PFSK-1 (cell line): ENCODE data around the gene TRAP1. TPM values are rescaled to one million over a fixed set of nuclear protein-coding genes. Genes with fewer than 3 reads are reported as not detected.
A peak's percentile ranks its signal among the peaks of the same experiment; 100 is the strongest.

Experiments
- FOXP2 ChIP-seq: optimal IDR thresholded peaks from 2 replicates; pipeline ENCODE3; 2011; ENCODE audit warnings: borderline replicate concordance, control low read depth, inconsistent platforms; ENCODE audit not compliant: insufficient read depth; ENCODE audit errors: extremely low read length, extremely low read depth
- POLR2AphosphoS5 ChIP-seq: IDR thresholded peaks from 2 replicates; pipeline ENCODE4 v1.6.1; 2012; ENCODE audit warnings: low read depth, mild to moderate bottlenecking, control low read depth, low read length, moderate library complexity
- SIN3A ChIP-seq: IDR thresholded peaks from 2 replicates; pipeline ENCODE4 v1.6.1; 2012; ENCODE audit warnings: mild to moderate bottlenecking, low read length, moderate library complexity, borderline replicate concordance; ENCODE audit not compliant: insufficient read depth
- TAF1 ChIP-seq: IDR thresholded peaks from 2 replicates; pipeline ENCODE4 v1.6.1; 2012; ENCODE audit warnings: low read length, control low read depth, borderline replicate concordance; ENCODE audit not compliant: insufficient read depth
- polyA plus RNA-seq: library from polyadenylated mRNA; unstranded; fragments of >200 nt; gene quantifications from one replicate; pipeline ENCODE4 v1.2.1, GENCODE V29; 2012; ENCODE audit warnings: low read depth, missing spikeins; ENCODE audit not compliant: insufficient read length
- TF ChIP-seq, protein P1 (sequence below), 2 experiments: IDR thresholded peaks; 2 replicates each; pipeline versions ENCODE4 v1.6.1 to v1.8.0; 2011 to 2012; ENCODE audit warnings: low read depth in 2 of 2, low read length in 2 of 2, control low read depth in 1 of 2, inconsistent platforms in 1 of 2, mild to moderate bottlenecking in 1 of 2, moderate library complexity in 1 of 2; ENCODE audit not compliant: insufficient read depth in 1 of 2

Gene TRAP1
- 406 TPM for polyA plus RNA-seq

DNA sequence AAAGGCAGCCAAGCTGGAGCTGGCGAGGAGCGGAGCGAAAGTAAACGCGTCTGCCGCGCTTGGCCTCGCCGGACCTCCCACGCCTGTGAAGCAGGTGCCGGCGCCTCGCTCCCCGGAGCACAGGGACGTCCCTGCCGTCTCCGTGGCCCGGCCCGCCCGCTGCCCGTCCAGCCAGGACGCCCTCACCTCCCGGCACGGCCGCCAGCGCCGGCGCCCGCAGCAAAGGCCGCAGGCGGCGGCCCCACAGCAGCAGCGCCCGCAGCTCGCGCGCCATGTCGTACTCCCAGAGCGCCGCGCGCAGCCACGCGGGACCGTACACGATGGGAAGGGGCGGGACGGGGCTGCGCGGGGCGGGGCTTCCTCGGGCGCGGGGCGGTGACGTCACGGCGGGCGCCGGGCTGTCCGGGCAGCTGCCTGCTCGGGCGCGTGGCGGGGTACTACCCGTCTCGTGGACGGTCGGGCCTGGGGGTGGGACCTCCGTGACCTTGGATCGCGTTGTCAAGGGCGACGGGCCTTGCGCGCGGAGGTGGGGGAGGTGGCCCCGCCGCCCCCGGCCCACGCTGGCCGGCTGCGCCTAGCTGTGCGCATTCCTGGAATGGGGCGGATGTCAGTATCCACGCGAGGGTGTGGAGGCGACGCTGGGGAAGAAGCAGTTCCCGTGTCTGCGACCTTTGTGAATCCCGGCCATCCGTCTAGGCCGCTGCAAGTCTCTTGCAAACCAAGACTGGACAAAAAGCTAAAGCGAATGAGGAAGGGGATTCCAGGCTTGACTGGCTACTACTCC lies at the start of gene TRAP1:
Gene TRAP1, minus strand, starts transcription at position 290 of the 784 bp plus-strand sequence. Its CDS starts 16 bp downstream, at position 274.
- TF ChIP-seq, protein P1, sequence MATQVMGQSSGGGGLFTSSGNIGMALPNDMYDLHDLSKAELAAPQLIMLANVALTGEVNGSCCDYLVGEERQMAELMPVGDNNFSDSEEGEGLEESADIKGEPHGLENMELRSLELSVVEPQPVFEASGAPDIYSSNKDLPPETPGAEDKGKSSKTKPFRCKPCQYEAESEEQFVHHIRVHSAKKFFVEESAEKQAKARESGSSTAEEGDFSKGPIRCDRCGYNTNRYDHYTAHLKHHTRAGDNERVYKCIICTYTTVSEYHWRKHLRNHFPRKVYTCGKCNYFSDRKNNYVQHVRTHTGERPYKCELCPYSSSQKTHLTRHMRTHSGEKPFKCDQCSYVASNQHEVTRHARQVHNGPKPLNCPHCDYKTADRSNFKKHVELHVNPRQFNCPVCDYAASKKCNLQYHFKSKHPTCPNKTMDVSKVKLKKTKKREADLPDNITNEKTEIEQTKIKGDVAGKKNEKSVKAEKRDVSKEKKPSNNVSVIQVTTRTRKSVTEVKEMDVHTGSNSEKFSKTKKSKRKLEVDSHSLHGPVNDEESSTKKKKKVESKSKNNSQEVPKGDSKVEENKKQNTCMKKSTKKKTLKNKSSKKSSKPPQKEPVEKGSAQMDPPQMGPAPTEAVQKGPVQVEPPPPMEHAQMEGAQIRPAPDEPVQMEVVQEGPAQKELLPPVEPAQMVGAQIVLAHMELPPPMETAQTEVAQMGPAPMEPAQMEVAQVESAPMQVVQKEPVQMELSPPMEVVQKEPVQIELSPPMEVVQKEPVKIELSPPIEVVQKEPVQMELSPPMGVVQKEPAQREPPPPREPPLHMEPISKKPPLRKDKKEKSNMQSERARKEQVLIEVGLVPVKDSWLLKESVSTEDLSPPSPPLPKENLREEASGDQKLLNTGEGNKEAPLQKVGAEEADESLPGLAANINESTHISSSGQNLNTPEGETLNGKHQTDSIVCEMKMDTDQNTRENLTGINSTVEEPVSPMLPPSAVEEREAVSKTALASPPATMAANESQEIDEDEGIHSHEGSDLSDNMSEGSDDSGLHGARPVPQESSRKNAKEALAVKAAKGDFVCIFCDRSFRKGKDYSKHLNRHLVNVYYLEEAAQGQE (IDR thresholded peaks at IDR 0.05; ENCODE audit: insufficient read depth in 1 of 2, low read depth in 2 of 2, low read length in 2 of 2): peak in 1 of 2 experiments; percentile 43; a peak in 2 of 4 replicates
- peak; percentile 58 for TF ChIP-seq POLR2AphosphoS5
- peak; percentile 66; the same call in 1 of the 2 replicates for TF ChIP-seq SIN3A
- TF ChIP-seq TAF1: peak; percentile 80
- peak; percentile 77 for TF ChIP-seq FOXP2

DNA sequence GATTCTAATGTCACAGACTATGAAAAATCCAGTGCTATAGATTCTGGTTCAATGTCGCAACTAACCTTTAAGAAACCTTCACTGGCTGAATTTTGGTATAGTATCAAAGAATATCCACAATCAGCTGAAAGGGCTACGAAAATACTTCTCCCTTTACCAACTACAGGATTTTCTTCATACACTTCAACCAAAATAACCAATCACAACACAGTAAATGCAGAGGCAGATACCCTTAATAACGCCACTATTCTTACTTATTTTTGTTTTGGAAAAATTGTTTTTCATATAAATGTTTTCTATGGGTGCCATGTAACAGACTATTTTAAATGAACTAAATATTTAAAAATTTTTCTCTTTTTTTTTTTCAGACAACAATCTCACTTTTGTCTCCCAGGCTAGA lies 48.9 kb upstream of the TRAP1 start:
- TF ChIP-seq FOXP2 (no peak), POLR2AphosphoS5 (no peak), SIN3A (no peak), TAF1 (no peak)
- TF ChIP-seq, protein P1 (IDR thresholded peaks at IDR 0.05; ENCODE audit: insufficient read depth in 1 of 2, low read depth in 2 of 2, low read length in 2 of 2): no peak

DNA sequence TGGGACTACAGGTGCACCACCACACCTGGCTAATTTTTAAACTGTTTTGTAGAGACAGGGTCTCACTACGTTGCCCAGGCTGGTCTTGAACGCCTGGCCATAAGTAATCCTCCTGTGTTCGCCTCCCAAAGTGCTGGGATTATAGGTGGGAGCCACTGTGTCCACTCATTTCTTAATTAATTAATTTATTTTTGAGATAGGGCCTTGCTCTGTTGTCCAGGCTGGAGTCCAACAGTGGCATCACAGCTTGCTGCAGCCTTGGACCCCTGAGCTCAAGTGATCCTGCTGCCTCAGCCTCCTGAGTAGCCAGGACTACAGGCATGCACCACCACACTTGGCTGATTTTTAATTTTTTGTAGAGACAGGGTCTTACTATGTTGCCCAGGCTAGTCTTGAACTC lies 47.1 kb upstream of the TRAP1 start:
- TF ChIP-seq POLR2AphosphoS5: no peak
- TF ChIP-seq, protein P1 (IDR thresholded peaks at IDR 0.05; ENCODE audit: insufficient read depth in 1 of 2, low read depth in 2 of 2, low read length in 2 of 2): no peak
- no peak for TF ChIP-seq TAF1
- TF ChIP-seq SIN3A: no peak
- TF ChIP-seq FOXP2: no peak

DNA sequence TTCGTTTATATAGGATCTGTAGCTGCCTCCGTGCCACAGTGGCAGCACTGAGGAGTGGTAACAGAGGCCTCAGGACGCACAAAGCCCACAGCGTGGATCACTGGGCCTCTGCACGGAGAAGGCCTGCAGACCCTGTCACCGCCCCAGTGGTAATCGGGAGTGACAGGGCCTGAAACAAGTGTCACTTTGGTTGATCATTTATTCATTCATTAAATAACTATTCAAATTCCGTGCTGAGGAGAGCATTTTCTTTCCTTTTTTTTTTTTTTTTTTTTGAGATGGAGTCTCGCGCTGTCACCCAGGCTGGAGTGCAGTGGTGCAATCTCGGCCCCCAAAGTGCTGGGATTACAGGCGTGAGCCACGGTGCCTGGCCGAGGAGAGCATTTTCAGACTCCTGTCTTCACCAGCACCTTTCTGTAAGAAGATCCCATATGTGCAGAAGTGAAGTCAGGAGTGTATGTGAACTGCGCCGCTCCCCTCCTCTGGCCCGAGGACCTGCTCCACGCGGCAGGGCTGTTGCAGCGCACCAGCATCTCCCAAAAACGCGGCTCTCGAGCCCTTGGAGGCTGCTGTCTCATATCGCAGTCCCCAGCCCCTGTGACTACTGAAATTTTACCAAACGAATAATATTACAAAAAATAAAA lies 44.9 kb upstream of the TRAP1 start:
- TF ChIP-seq, protein P1 (IDR thresholded peaks at IDR 0.05; ENCODE audit: insufficient read depth in 1 of 2, low read depth in 2 of 2, low read length in 2 of 2): no peak
- TF ChIP-seq FOXP2 (no peak), POLR2AphosphoS5 (no peak), SIN3A (no peak), TAF1 (no peak)
